HG03025 (cell line): ENCODE data around the gene IKZF2.

ENCODE experiments used
- ATAC-seq: cut with Tn5 transposase; IDR thresholded peaks from one replicate; pipeline ENCODE4 v1.9.1; 2021; ENCODE audit warnings: mild to moderate bottlenecking, moderate library complexity; ENCODE audit not compliant: unreplicated experiment, low FRiP score

The IKZF2 gene

DNA sequence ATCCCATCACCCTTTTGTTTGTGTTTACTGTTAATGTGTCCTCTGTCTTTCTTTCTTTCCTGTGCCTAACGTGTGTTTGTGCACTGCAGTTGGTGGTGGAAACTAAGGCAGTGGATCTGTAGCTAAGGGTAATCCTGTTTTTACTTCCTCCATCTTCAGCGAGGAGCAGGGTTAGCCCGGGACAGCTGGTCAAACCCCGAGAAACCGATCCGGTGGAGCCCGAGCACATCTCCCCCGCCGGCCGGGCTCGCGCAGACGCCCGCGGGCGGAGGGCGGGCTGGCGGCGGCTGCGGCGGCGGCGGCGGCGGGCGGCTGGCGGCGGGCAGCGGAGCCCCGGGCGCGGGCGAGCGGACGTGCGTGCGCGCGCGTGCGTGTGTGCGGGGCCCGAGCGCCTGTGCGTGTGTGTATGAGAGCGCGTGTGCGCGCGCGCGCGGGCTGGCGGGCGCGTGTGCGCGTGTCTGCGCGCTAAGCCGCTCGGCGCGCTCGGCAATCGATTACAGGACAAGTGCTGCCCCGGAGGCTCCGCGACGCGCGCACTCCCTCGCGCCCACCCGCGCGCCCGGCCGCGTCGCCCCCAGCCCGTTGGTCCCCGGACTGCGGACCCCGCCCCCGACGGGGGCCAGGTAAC is at the start of gene IKZF2:
IKZF2 (minus strand) TSS at position 176 of the 628 bp plus-strand sequence. CDS start 2,983 bp downstream, outside the sequence.
- ATAC-seq: peak; percentile 79

- no peak for ATAC-seq
Measured at GRCh38 chr2:213199871-213200270, 48.5 kb upstream of the IKZF2 start.

DNA sequence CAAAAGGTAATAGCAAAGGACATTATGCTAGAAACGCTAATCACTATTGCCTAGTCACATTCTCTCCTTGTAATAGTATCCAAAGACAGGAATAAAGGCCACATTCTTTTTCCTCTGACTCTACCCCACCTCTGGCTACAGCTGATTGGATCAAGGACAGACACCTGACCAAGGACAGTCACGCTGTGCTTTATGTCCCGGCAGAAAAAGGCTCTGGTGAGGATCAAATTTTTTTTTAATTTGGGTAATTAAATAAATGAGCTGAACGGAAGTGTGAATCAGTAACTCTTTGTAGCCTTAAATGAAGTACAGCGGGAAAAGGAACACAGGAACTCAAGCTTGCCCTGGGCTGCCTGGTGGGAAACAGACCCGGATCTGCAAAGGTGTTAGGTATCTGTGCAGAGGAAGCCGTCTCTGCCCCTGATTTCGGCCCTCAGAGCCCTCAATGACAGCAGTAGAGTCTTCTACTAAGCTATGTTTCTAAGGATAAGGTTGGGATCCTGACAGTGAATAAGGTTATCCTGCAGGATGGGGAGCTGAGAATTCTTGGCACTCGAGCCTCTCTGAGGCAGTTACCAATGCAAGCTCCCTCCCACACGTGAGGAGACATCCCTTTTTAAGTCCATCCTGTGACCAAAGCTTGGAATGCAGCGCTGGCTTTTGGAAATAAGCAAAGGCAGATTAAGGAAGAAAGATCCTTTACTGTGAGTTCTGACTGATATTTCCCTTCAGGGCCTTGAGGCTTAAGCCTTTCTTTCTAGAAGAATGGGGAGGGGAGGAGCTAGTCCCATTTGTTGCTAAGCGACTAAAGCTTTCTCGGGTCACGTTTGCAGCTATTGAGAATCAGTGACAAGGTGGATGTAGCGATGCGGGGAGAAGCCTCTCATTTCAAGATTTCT is 37.8 kb upstream of the IKZF2 start:
- ATAC-seq: no peak

GRCh38 chr2:213188533-213188867 is 37.1 kb upstream of the IKZF2 start:
- no peak for ATAC-seq

DNA sequence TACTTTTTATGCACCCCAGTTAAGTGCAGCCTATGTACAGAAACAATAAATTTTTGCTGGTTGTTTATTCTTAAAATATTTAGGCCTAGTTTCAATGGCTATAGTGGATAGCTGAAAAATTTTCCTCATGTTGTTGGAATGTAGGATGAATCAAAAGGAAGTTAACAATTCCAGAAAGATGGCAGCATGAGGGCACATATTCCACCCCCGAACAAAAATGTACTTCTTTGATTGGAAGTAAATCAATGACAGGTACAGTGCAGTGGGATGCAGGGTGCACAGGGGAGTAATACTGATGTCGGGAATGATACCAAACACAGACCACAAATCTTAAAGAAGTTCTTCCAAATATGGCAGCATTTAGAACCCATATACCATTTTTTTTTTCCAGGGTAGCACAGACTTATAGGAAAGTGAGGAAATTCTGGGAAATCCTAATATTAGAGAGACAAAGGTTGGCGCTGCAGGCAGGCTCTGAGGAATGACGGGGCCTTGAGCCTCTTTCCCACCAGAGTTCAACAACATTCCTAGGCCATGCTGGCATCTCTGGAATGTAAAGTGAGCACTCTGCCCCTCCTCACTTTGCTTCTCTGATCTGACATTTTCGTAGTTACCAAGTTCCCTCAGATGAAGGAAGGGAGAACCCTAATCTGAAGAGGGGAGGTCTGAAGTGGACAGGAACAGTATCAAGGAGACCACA is 36.6 kb upstream of the IKZF2 start:
- no peak for ATAC-seq

DNA sequence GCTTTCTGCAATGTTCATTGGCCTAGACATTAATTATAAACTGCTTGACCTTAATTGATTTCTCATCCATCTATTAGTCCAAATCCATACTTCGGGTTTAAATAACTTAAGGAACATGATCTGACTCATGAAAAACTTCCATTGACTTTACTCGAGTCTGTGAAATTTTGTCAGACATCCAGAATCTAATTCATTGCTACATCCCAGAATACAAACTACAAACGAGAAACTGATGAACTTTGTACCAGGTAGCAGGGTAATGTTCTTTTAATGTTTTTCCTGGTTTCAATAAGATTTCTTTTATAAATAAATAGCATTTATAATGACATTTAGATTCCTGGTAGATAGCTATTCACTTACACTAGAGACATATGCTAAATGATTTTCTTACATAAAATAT is 36.0 kb upstream of the IKZF2 start:
- no peak for ATAC-seq

DNA sequence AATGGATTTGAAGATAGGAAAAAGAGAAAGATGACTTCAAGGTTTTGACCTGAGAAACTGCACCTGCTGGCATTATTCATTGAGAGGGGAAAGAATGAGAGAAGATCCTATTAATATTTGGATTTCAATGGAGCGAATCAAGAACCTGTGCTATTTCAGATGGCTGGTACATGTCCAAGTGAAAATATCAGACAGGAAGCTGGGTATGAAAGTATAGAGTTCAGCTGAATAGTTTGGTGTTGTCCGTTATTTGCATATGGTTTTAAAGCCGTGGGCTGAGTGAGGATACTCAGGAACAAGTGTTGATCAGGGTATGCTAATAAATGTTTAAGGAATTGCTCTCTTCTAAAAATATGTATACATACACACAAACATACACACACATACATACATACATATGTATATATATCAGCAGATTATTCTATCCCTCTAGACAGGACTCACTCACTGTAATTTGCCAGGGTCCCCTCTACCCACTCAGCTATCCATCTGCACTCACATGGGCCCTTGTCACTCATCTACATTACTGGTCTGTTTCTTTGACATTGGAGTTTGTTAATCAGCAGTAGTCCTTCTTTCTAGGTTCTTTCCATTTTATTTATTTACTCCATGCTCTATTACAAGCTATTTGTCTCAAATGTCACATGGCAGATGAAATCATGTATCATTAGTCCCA is 33.9 kb upstream of the IKZF2 start:
- ATAC-seq: peak; percentile 96

DNA sequence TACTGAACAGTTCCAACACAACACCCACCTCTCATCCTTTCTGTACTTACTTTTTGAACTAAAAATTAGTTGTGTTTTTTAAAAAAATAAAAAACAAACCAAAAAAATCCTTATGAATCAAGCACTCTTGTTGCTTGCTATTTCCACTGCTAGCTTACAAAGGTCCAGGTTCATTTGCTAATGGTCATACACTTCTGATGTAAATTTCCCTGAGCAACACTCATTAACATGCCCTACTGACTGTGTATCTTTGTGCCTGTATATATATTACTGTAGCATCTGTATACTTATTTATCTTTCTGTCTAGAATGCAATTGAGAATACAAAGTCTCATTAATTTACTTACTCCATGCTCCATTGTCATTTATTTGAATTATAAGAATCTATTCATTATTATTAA is 30.3 kb upstream of the IKZF2 start:
- ATAC-seq: no peak

- no peak for ATAC-seq
Measured at GRCh38 chr2:213177679-213178078, 26.3 kb upstream of the IKZF2 start.

DNA sequence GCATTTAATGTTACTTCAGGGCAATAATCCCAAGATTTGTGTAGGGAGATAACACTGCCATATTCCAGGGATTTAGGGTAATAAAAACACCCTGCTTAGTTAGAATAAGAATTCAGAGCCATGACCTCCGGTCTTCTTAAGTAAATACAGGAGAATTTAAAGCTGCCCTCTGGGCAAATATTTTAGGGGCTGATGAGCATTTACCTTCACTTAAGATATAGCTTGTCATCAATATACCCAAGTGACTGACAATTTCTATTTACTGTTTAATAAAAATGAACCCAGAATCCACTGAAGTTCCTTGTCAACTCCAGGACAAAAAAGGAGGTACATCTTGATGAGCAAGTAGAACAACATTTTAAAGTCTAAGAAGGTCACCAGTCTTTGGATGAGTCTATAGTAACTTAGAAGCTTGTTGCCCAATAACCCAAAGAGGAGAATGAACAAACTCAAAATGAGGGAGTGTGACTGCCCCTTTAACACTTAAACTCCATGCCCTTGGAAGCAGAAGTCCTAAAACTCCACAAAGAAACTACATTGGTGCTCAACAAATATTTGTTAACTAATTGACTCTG is 24.3 kb upstream of the IKZF2 start:
- no peak for ATAC-seq

GRCh38 chr2:213172641-213173040 is 21.2 kb upstream of the IKZF2 start:
- no peak for ATAC-seq

- ATAC-seq: no peak
Measured at GRCh38 chr2:213171147-213171546, 19.7 kb upstream of the IKZF2 start.

GRCh38 chr2:213167271-213167930 is 16.0 kb upstream of the IKZF2 start:
- ATAC-seq: no peak

GRCh38 chr2:213166109-213166508 is 14.7 kb upstream of the IKZF2 start:
- ATAC-seq: peak; percentile 100

GRCh38 chr2:213164263-213164662 is 12.9 kb upstream of the IKZF2 start:
- no peak for ATAC-seq

DNA sequence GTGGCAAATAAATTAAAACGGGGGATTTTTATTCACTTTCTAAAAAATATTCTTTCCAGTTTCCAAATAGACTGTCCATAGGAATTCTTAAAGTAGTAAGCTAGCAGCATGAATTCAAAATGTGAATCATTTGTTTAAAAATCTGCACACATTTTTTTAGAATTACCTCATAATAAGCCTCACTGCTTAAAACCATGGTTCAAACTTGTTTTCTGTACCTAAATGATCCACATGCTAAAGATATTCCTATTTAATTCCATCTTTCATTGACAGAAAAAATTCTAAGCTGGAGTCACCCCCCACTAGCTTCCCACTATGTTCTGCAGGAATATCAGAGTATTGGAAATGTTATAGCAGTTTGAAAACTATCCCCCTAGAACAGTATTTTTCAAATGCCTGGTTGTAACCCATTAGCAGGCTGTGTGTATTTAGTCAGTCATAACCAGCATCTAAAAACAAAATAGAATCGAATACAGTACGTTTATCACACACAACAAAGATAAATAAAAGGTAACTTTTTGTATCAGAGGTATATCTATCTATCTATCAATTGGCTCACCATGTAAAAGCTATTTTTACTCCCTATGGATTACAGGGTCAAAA is 11.2 kb upstream of the IKZF2 start:
- no peak for ATAC-seq

- ATAC-seq: no peak
Measured at GRCh38 chr2:213161759-213162515, 10.5 kb upstream of the IKZF2 start.

DNA sequence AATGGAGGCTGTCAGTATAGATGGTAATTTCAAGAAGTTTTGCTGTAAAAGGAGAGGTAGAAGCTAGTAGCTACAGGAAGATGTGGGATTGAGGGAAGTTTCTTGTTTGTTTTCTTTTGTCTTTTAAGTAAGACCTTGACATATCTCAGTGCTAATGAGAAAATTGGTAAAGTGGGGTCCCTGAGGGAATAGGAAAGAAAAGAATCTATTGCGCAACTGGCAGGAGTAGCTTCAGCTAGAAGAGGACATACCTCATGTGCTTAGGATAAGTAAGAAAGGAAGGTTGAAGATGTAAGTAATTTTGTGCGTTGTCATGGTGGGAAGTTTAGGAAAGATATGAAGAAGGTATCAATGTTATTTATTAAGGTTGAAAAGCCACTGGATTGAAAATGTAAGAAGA is 8.4 kb upstream of the IKZF2 start:
- no peak for ATAC-seq

- peak; percentile 69 for ATAC-seq
Measured at GRCh38 chr2:213157242-213157641, 5.8 kb upstream of the IKZF2 start.
